Measurements from ENCODE around the gene RUNX1.
A peak's percentile ranks its signal among the peaks of the same experiment; 100 is the strongest.

Gene RUNX1

DNA sequence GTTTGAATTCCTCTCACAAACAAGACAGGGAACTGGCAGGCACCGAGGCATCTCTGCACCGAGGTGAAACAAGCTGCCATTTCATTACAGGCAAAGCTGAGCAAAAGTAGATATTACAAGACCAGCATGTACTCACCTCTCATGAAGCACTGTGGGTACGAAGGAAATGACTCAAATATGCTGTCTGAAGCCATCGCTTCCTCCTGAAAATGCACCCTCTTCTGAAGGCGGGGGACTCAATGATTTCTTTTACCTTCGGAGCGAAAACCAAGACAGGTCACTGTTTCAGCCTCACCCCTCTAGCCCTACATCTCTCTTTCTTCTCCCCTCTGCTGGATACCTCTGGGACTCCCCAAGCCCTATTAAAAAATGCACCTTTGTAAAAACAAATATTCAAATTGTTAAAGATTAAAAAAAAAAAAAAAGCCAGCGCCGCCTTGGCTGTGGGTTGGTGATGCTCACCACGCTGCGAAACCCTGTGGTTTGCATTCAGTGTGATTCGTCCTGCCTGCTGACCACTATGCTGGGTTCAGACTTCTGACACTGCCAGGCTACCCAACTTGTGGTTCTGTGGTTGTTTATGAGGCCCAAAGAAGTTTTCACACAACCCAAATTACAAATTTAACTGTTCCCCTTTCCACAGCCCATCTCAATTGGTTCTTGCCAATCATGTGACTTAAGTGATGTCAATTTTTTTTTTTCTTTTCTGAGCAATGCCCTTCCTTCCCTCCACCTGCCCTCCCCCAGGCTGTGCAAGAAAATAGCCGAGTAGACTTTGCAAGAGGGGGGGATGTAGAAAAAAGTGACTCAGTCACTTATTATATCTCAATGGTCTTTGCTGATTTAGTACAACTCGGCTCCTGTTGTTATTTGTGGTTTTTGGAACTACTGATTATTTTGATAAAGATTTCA lies at the start of gene RUNX1:
Gene RUNX1, minus strand, starts transcription at position 597 of the 912 bp plus-strand sequence.
- DNase-seq, result peak; percentile 91

DNA sequence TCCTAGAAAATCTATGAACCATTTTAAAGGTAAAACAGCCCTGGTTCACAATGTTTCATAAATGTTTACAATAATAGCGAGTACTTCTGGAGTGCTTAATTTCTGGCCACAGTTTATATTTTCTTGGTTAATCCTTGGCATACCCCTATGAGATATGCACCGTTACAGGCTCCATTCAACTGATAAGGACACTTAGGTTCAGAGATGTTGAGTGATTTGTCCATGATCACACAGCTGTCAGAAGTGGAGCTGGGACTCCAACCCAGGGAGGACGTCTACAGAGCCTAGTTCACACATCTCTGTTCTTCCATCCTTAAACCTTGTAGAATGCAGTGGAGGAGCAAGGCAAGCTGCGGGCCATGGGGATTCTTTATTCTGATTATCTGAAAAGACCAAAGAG lies 48.4 kb upstream of the RUNX1 start:
- no peak for DNase-seq

DNA sequence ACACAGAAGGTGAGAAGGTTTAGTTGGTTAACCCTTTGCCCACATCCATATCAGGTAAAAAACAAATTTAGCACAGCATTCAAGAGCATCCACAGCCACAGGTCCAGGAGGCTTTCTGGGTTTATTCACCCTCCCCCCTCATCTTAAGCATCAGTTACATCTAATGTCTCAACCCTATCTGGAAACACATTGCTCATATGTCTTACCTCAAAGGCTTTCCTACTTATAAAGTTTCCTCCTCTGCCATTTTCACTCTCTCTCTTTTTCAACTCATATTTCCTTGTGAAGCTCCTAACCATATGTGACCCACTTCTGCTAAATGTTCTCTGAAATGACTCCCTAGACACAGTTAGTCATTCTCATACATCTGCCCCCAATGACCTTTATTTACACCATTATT lies 47.9 kb upstream of the RUNX1 start:
- DNase-seq, result no peak

DNA sequence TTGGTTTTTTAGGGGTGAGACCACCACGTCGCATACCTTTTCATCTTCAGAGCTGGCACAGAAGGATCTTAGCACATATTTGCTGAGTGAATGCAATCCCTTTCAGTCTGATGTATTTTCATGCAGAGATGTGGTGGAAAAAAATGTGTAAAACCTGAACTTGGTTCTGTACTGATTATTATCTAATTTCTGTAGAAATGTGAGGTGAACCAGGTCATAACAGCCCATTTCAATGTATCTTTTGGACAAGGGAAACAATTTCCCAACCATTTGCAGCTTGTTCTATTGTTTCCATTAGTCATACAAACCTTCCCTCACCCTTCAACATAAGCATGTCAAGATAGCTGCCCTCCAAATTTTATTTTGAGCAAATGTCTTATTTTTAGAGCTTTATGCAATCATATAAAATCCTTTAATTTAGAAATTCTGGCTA lies 46.8 kb upstream of the RUNX1 start:
- peak; percentile 54 for DNase-seq

DNA sequence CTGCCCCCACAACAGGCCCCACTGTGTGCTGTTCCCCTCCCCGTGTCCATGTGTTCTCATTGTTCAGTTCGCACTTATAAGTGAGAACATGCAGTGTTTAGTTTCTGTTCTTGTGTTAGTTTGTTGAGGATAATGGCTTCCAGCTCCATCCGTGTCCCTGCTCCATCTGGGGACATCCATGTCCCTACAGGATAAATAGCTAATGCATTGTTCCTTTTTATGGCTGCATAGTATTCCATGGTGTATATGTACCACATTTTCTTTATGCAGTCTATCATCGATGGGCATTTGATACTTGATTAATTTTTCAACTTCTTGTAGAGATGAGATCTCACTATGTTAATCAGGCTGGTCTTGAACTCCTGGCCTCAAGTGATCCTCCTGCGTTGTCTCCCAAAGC lies 44.4 kb upstream of the RUNX1 start:
- DNase-seq, result no peak

DNA sequence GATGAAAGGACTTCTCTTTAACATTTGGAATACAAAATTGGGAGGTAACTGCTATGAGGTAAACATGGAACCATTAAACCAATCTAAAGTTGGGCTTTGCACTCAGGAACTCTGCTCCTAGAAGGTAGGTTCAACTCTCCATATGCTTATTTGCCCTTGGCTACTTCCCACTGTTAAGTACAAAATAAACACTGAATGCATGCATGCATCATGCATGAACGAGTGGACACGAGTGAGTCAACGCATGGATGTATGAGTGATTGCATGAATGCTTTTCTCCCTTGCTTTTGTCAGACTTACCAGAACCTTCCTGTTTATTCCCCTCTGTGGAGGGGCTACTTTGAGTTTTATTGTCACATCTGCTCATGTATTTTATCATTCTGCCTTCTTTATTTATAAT lies 42.4 kb upstream of the RUNX1 start:
- DNase-seq, result no peak

DNA sequence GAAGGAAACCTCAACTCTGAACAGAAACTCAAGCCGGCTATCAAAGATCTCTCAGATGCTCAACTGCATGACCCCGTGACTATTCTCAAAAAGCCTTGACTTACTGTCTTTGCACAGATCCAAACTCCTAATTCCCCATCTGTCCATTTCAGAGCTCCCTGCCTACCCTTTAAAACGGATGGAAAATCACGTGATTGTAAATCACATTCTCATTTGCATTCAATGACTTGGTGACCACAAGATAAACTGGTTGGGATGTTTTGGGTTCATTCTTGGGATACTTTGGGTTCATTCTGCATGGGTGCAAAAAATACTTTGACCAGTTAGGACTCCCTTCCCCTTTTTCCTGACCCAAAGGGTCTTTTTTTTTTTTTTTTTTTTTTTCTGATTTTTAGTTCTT lies 41.3 kb upstream of the RUNX1 start:
- no peak for DNase-seq

DNA sequence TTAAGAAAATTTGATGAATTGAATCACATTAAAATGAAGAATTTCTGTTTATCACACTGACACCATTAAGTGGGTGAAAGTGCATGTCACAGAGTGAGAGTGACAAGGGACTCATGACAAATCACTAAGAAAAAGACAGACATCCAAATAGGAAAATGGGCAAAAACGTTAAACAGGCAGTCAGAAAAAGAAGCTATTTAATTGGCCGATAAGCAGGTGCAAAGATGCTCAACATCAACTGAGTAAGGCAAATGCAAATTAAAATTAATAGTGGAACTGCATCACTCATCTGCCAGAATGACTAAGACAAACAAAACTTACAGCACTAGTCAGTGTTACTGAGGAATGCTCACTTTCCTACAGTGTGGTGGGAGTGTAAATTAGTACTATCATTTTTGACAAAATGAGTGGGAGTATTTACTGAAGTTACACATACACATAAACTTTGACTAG lies 39.2 kb upstream of the RUNX1 start:
- peak; percentile 43 for DNase-seq

DNA sequence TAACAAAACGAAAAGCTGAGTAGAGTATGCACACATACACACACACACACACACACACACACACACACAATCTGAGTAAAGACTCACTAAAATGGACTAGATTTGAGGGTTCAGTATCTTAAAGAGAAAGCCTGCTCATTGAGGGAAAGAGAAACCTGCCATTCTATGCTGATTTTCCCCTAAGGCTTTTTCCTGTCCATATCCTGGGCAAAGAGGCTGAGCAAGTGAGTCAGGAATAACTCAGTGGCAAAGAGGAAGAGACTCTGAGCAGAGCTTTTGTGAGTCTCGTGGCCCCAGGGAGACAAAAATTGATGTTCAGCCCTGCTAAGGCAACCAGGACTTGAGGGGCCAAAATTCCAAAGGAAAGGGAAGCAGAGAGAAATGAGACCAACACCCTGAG lies 37.3 kb upstream of the RUNX1 start:
- DNase-seq, result peak; percentile 66

DNA sequence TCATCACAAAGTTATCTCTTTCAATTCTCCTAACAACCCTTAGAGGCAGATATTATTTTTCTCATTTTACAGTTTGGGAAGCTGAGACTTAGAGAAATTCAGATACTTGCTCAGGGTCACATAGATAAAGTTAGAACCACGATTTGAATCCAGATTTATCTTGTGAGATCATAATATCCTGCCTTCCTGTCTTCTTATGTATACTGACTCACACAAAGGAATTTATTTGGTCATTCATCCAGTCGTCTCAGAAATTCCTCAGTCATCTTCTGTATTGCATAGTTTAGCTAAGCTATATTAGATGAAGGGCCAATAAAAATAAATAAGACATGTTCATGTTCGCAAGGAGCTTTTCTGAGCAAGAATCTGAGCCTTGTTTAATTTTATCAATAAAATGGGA lies 35.8 kb upstream of the RUNX1 start:
- DNase-seq, result peak; percentile 98

DNA sequence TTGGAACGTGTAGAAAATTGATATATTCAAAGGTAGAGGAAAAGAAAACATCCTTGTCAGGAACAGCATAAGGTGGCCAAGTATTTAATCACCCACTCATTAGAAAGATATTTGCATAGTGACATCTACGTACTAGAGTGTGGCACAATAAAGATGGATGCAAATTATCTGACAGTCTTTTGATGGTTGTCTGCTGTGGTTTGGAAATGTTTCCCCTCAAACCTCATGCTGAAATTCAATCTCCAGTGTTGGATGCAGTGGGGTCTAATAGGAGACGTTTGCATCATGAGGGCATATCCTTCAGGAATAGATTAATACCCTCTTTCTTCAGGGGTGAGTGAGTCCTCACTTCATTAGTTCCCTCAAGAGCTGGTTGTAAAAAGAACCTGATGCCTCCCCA lies 34.1 kb upstream of the RUNX1 start:
- DNase-seq, result peak; percentile 35

DNA sequence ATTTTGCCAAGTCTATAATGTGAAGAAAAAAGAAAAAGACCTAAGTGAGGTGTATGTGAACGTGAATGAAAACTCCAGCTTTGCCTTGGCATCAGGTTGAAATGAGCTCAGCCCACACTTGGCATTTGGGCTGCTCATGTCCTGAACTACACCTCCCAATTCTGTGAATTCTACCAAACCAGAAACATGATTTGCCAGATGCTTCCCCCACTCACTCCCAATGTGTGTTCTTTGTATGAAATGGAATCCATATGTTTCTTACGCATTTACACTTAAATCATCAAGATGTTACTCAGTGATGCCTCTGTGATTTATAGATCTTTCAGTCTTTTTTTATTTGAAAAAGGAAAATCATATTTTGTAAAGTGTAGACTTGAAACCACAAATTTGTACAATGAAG lies 32.8 kb upstream of the RUNX1 start:
- DNase-seq, result peak; percentile 78

DNA sequence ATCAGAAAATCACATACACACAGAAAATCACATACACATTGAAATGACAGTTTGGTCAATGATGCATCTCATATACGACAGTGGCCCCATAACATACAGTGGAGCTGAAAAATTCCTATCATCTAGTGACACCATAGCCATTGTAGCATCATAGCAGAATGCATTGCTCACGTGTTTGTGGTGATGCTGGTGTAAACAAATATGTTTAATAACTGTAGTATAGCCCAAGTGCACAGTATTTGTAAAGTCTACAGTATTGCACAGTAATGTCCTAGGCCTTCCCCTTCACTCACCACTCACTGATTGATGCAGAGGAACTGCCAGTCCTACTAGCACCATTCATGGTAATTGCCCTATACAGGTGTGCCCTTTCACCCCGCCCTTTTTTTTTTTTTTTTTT lies 30.1 kb upstream of the RUNX1 start:
- DNase-seq, result no peak

DNA sequence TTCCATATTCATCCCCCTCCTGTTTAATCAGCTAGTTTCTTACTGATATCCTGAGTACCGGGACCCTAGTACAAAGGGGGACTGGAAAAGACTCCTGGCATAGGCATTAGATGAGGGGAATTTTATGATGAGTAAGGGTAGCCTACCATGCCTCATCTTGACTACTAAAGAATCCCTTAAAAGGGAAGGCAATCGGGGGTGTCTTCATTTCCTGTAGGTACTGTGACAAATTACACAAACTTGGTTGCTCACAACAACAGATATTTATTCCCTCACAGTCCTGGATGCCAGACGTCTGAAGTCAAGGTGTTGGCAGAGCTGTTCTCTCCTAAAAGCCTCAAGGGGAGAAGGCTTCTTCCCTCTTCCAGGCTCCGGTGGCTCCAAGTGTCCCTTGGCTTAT lies 28.9 kb upstream of the RUNX1 start:
- DNase-seq, result peak; percentile 50

DNA sequence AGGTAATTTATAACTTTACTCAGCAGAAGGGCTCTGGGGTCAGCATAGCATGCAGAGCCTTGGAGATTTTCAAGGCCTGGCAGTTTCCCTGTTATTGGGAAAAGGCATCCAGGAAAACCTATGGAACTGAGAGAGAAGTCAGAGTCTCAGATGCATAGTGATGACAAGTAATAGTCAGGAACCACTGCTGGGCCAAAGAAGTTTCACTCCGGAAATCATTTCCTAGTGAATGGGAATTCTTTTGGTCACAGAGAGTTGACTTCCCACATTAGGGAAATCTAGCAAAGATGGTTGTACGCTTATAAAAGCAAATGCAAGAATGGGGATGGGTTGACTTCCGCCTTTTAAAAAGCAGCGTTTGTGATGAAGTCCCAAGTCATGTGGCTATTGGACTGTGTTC lies 28.4 kb upstream of the RUNX1 start:
- peak; percentile 59 for DNase-seq

DNA sequence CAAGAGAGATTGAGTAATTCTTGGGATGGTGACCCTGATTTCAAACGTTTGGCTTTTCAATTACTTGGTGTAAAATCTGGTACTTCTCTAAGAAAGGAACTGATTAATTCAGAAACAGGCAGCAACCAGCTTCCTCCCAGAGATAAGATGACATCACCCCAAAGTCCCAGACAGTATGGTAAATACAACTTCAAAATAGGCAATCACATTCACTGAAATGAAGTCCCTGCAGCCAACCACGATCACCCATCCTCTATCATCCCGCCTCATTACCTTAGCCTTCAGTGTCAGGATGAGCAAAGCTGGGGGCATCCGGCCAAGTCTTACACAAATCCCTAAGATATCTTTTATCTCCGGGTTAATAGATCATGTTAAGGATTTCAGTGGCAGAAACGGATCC lies 26.4 kb upstream of the RUNX1 start:
- peak; percentile 84 for DNase-seq

DNA sequence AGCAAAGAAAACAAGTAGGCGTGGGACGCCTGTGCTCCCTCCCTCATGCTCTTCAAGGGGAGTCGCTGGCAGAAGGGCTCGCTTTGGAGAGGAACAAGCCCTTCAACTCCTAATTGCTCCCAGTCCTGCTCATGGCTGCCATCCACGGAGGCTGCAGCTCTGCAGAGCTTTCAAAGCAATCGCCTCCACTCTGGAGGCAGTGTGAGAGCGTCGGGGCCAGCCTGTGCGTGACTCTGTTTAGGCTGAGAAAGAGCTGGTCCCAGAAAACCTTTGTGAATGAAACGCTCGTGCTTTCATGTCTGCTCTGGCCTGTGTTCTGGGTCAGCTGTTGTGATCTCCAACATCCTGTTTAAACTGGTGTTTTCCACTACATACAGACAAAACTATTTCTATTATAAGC lies 23.9 kb upstream of the RUNX1 start:
- peak; percentile 55 for DNase-seq

DNA sequence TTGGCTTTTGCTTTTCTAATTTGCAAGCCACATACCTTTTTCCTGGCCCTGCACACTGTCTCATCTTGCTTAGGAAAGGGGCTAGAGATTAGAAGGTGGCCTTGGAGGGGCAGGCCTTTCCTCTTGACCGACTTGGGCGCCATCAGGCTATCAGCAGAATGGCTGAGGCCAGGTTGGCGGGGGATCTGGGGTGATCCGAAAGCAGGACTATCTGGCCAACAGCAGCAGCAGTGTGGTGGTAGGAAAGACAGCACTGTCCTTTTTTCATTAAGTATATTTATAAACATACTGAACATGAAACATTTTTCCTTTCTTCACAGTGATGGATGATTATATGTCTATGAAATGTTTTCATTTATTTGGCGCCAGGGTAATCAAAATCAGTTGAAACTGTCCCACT lies 23.5 kb upstream of the RUNX1 start:
- DNase-seq, result no peak

DNA sequence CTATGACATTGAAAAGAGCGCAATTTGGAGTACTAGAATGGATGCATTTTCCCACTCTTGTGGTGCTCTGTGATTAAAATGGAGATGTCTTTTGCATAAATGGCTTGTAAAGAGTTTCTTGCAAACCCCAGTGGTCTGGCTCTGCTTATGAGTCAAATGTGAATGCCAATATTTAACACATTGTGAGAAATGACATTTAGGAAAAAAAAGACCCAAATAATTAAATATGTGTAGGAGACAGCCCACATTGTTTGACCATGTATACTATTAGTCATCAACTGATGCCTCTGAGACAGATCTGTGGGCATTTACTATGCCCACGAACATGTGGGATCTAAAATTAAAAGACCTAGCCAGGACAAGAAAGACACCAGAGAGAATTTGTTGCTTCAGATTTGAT lies 22.2 kb upstream of the RUNX1 start:
- no peak for DNase-seq

DNA sequence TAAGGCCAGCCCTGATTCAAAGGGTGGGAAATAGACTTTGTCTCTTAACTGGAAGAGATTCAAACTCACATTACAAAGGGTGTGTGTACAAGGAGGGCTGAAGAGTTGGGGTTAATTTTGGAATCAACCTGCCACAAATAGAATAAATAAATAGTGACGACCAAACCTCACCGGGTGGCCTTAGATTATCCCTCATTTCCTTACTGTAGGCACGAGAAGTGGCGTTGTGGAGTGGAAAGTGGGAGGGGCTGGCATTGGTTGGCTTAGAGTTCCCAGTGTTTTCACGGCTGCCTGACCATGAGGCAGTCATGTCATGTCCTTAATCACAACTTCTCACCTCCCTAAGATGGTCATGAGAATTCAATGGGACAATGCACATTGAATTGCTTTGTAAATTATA lies 21.3 kb upstream of the RUNX1 start:
- no peak for DNase-seq

DNA sequence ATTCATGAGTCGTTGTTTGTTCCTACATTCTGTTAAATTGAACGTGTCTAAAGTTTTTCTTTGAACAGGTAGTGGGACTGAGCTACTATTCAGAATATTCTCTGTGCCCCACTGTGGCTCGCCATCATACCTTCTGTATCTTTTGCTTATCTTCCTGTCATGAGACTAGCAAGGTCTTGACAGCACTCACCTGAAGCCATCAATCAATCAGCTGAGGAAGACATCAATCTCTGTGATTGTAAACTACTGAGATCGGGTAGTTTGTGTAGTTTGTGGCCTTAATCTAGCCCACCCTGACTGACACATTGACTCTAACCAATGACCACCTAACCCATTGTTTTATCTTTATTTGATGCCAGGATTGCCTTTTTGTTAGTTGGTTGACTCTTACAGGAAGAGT lies 17.7 kb upstream of the RUNX1 start:
- no peak for DNase-seq

DNA sequence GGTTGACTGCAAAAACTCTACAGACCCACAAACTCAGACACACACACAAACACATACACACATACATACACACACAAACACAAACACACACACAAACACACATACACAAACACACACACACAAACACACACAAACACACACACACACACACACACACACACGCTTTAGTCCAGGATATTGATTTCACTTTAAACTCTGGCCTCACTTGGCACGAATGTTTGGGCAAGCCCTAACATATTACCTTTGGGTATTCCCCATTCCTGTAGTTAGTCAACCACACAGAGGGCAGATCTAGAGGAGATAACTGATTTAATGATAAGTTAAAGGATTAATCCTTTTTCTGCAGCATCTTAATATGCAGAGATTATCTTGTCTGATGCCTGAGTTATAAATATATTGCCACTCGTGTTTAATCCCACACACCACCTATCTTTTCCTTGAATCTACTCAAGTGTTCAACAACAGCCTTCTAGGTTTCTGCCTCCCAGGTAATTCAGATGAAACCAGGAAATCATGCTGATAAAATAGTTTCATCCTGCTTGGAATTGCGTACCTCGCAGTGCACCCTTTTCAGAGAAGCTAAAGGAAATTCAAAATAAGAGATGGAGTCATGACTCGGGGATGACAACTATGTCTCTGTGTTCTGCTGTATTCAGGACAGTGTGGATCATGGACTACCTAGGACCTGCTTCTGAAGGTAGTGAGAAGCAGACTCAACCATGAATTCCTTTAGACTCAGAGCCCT lies 14.5 kb upstream of the RUNX1 start:
- DNase-seq, result no peak

DNA sequence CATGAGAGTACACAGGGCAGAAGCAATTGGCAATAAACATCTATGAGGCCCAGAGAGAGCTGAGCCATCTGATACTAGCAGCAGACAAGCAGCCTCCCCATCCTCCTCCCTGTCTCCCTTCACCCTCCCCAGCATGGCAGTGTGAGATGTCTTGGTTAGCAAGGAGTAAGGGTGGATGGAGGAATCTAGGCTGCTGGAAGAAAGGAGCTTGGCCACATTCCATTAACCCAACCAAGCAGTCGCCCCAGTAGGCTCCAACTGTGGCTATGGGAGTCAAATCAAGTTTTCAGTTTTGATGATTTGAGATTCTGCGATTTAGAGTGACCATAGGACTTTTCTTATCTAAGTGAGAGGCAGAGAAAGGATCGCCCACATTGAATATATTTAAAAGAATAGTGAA lies 12.9 kb upstream of the RUNX1 start:
- DNase-seq, result no peak

DNA sequence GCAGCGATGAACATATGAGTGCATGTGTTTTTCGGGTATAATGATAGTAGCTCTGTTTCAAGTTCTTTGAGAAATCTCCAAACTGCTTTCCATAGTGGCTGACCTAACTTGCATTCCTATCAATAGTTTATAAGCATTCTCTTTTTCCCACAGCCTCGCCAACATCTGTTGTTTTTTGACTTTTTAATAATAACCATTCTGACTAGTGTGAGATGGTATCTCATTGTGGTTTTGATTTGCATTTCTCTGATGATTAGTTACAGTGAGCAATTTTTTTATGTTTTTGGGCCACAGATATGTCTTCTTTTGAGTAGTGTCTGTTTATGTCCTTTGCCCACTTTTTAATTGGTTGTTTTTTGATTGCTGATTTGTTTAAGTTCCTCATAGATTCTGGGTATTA lies 10.6 kb upstream of the RUNX1 start:
- DNase-seq, result peak; percentile 72
